VCaP (cell line): ENCODE data around the gene SART3.

Experiments
- H3K27ac ChIP-seq: fragments of 450-650 bp; 2 replicates; pipeline ENCODE4 v1.5.1; 2017
- TF ChIP-seq, protein P1 (sequence below): fragments of 450-650 bp; conservative IDR thresholded peaks from 2 replicates; pipeline ENCODE4 v1.5.1; 2017; ENCODE audit warnings: mild to moderate bottlenecking, moderate library complexity

SART3 gene

DNA sequence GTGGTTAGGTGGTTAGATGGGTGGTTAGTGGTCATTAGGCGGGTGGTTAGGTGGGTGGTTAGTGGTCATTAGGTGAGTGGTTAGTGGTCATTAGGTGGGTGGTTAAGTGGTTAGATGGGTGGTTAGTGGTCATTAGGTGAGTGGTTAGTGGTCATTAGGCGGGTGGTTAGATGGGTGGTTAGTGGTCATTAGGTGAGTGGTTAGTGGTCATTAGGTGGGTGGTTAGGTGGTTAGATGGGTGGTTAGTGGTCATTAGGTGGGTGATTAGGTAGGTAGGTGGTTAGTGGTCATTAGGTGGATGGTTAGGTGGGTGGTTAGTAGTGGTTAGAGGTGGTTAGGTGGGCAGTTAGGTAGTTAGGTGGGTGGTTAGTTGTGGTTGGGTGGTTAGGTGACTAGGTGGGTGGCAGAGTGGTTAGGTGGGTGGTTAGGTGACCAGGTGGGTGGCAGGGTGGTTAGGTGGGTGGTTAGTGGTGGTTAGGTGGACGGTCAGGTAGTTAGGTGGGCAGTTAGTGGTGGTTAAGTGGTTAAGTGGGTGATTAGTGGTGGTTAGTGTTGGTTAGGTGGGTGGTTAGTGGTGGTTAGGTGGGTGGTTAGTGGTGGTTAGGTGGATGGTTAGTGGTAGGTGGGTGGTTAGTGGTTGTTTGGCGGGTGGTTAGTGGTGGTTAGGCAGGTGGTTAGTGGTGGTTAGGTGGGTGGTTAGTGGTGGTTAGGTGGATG, 44.9 kb upstream of the SART3 start:
- TF ChIP-seq, protein P1, sequence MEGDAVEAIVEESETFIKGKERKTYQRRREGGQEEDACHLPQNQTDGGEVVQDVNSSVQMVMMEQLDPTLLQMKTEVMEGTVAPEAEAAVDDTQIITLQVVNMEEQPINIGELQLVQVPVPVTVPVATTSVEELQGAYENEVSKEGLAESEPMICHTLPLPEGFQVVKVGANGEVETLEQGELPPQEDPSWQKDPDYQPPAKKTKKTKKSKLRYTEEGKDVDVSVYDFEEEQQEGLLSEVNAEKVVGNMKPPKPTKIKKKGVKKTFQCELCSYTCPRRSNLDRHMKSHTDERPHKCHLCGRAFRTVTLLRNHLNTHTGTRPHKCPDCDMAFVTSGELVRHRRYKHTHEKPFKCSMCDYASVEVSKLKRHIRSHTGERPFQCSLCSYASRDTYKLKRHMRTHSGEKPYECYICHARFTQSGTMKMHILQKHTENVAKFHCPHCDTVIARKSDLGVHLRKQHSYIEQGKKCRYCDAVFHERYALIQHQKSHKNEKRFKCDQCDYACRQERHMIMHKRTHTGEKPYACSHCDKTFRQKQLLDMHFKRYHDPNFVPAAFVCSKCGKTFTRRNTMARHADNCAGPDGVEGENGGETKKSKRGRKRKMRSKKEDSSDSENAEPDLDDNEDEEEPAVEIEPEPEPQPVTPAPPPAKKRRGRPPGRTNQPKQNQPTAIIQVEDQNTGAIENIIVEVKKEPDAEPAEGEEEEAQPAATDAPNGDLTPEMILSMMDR: no peak
- H3K27ac ChIP-seq: no peak overlapping the region

DNA sequence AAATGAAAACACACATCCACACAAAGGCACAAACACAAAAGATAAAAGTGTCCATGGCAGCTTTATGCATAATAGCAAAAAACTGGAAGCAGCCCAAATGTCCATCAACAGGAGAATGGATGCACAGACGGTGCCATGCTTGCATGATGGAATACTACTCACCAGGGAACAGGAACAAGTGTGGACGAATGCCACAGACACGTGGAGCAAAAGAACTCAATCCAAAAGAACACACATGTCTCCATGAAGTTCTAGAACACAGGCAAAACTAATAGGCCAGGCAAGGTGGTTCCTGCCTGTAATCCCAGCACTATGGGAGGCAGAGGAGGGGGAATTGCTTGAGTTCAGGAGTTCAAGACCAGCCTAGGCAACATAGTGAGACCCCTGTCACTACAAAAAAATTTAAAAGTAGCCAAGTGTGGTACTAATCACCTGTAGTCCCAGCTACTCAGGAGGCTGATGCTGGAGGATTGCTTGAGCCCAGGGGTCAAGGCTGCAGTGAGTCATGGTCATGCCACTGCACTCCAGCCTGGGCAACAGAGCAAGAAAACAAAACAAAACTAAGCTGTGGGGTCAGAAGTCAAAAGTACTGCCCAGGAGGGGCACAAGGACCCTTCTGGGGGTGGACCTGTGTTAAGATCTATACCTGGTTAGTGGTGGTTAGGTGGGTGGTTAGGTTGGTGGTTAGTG, 44.2 kb upstream of the SART3 start:
- TF ChIP-seq, protein P1: no peak
- H3K27ac ChIP-seq: no peak overlapping the region

DNA sequence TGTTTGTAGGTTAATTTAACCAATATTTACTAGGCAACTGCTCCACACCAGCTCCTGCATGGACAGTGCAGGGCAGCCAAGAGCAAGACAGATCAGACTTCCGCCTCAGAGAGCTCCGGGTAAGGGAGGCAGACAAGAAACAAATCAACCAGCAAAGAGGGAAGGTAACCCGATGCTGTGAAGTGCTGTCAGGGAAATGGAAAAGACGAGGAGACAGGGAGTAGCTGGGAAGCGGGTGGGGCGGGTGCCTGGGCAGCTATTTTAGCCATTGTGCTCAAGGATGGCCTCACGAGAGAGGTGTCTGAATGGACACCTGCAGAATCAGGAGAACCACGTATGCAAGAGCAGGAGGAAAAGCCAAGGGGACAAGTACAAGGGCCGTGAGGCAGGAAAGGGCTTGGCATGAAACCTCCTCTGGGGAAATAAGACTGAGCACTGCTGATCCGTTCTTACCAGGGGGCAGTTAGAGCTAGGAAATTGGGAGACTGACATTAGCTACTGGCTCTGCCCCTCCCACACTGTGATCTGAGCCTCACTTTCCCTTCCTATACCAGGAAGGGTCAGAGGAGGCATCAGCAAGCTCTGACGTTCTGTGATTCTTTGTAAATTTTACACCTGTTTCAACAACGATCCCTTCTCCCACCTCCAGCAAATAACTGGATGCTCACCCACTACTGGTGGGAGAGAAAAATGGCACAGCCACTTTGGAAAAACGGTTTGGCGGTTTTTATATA, 43.4 kb upstream of the SART3 start:
- H3K27ac ChIP-seq: no peak overlapping the region
- TF ChIP-seq, protein P1: no peak

DNA sequence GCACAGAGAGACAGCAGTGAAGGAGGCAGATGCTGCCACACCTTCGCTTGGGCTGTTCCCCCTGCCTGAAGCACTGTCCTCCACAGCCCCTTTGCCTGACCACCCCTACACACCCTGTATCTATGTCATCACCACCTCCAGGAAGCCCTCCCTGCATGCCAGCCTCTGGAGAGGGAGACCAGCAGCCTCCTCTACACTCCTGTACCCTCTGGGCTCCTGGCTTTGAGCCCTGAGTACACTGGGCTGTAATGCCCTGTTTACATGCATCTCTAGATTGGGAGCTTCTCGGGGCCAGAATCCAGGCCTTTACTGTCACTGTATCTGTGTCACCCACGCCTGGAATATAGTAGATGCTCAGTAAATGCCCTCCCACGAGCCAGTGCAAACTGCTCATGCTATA, 42.8 kb upstream of the SART3 start:
- TF ChIP-seq, protein P1: no peak
- no peak overlapping the region for H3K27ac ChIP-seq

DNA sequence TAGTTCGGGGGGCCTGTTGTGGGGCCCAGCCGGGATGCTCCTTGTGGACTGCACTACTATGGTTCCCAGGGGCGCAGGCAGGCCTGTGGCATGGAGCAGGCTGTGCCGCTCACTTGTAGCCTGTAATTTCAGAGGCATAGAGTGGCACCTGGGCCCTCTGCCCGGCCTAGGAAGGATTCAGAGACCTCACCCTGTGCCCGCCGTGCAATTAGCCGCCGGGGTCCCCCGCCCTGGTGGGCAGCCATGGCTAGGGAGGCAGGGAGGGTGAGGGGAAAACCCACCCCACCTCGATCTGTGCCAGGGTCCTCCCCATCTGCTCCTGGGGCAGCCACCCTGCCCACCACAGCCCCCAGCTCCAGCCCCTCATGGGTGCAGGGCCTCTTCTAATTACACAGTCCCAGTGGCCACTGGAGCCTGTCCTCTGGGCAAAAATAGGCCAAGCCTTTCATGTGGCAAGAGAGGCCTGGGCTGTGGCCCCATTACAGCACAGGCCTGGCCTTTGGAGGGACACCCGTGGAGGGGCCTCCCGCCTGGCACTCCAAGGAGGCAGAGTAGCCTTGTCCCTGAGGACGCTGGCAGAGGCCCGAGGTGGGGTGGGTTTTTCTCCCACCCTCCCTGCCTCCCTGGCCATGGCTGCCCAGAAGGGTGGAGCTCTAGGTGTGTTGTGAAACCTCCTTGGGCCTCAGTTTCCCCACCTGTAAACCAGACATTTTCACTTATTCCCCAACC, 42.2 kb upstream of the SART3 start:
- H3K27ac ChIP-seq: no peak overlapping the region
- TF ChIP-seq, protein P1: no peak

DNA sequence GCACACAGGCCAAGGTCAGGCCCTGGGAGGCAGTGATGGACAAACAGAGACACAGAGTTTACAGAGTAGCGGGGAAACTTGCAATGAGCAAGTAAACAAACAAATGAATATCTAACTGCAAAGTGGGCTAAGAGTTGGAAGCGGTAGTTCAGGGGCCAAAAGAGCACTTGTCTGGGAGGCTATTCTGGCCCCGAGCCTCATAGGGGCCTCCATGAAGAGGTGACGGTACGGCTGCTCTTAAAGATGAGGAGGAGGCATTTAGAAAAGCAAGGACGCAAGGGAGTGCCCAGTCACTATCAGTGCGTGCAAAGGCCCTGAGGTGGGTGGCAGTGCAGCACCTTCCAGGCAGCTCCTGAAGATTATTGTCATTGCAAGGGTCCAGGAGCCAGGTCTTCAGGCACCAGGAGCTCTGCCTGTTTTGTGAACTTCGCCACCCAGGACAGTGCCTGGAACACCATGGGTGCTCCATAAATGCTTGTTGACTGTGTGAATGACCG, 41.3 kb upstream of the SART3 start:
- TF ChIP-seq, protein P1: no peak
- H3K27ac ChIP-seq: no peak overlapping the region

DNA sequence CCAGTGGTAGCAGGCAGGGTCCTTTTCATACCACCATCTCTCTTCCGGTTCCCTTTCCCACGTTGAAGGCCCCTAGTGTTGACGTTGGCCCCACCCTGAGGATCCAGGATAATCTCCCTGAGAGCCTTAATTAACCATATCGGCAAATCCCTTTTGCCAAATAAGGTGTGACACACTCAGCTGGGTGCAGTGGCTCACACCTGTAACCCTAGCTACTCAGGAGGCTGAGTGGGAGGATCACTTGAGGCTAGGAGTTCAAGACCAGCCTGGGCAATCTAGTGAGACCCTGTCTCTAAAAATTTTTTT, 39.7 kb upstream of the SART3 start:
- H3K27ac ChIP-seq: no peak overlapping the region
- TF ChIP-seq, protein P1: no peak
